ENCODE measurements around the gene KBTBD3.

The KBTBD3 gene

GRCh38 chr11:106049727-106050476, 27.2 kb downstream of the KBTBD3 start:
- Histone ChIP-seq H3K36me3 (ENCODE audit: control insufficient read depth, insufficient read depth, low read length) (no peaks in the 10 kb centered on the region), H3K27me3 (ENCODE audit: control insufficient read depth, insufficient read depth, low read length) (no peaks in the 10 kb centered on the region), H3K4me1 (ENCODE audit: control insufficient read depth, insufficient read depth, low read length) (no peaks in the 10 kb centered on the region), H3K27ac (ENCODE audit: low read depth, low read length) (no peak overlapping the region), H3K9ac (ENCODE audit: low read length) (no peak overlapping the region), H3K4me3 (ENCODE audit: low read length) (no peak overlapping the region)

- no peak overlapping the region for H3K4me3 ChIP-seq (ENCODE audit: low read length)
These were observed 29.5 kb downstream of the KBTBD3 start for GRCh38 chr11:106047631-106048030.

GRCh38 chr11:106043540-106043939, 33.6 kb downstream of the KBTBD3 start:
- no peaks in the 10 kb centered on the region for H3K4me1 ChIP-seq (ENCODE audit: control insufficient read depth, insufficient read depth, low read length)
- no peak overlapping the region for H3K27ac ChIP-seq (ENCODE audit: low read depth, low read length)
- H3K9ac ChIP-seq (ENCODE audit: low read length) = no peak overlapping the region
- H3K27me3 ChIP-seq (ENCODE audit: control insufficient read depth, insufficient read depth, low read length) = no peaks in the 10 kb centered on the region
- H3K4me3 ChIP-seq (ENCODE audit: low read length) = no peak overlapping the region
- H3K36me3 ChIP-seq (ENCODE audit: control insufficient read depth, insufficient read depth, low read length) = no peaks in the 10 kb centered on the region

More at GRCh38 chr11:106047631-106048030, 29.5 kb downstream of the KBTBD3 start:
- H3K4me1 ChIP-seq (ENCODE audit: control insufficient read depth, insufficient read depth, low read length) = no peaks in the 10 kb centered on the region
- H3K9ac ChIP-seq (ENCODE audit: low read length) = no peak overlapping the region
- no peaks in the 10 kb centered on the region for H3K36me3 ChIP-seq (ENCODE audit: control insufficient read depth, insufficient read depth, low read length)
- no peak overlapping the region for H3K27ac ChIP-seq (ENCODE audit: low read depth, low read length)
- no peaks in the 10 kb centered on the region for H3K27me3 ChIP-seq (ENCODE audit: control insufficient read depth, insufficient read depth, low read length)

GRCh38 chr11:106032861-106033260, 44.3 kb downstream of the KBTBD3 start:
- no peak overlapping the region for H3K9ac ChIP-seq (ENCODE audit: low read length)
- H3K4me1 ChIP-seq (ENCODE audit: control insufficient read depth, insufficient read depth, low read length) = no peaks in the 10 kb centered on the region
- H3K27me3 ChIP-seq (ENCODE audit: control insufficient read depth, insufficient read depth, low read length) = no peaks in the 10 kb centered on the region
- no peaks in the 10 kb centered on the region for H3K36me3 ChIP-seq (ENCODE audit: control insufficient read depth, insufficient read depth, low read length)
- no peak overlapping the region for H3K4me3 ChIP-seq (ENCODE audit: low read length)
- H3K27ac ChIP-seq (ENCODE audit: low read depth, low read length) = no peak overlapping the region

GRCh38 chr11:106031936-106032335, 45.2 kb downstream of the KBTBD3 start:
- H3K4me3 ChIP-seq (ENCODE audit: low read length) = no peak overlapping the region
- no peaks in the 10 kb centered on the region for H3K36me3 ChIP-seq (ENCODE audit: control insufficient read depth, insufficient read depth, low read length)
- H3K27me3 ChIP-seq (ENCODE audit: control insufficient read depth, insufficient read depth, low read length) = no peaks in the 10 kb centered on the region
- H3K4me1 ChIP-seq (ENCODE audit: control insufficient read depth, insufficient read depth, low read length) = no peaks in the 10 kb centered on the region
- H3K9ac ChIP-seq (ENCODE audit: low read length) = no peak overlapping the region
- H3K27ac ChIP-seq (ENCODE audit: low read depth, low read length) = no peak overlapping the region

GRCh38 chr11:106031202-106031810, 45.8 kb downstream of the KBTBD3 start:
- Histone ChIP-seq H3K4me1 (ENCODE audit: control insufficient read depth, insufficient read depth, low read length) (no peaks in the 10 kb centered on the region), H3K4me3 (ENCODE audit: low read length) (no peak overlapping the region), H3K9ac (ENCODE audit: low read length) (no peak overlapping the region), H3K27ac (ENCODE audit: low read depth, low read length) (no peak overlapping the region), H3K36me3 (ENCODE audit: control insufficient read depth, insufficient read depth, low read length) (no peaks in the 10 kb centered on the region), H3K27me3 (ENCODE audit: control insufficient read depth, insufficient read depth, low read length) (no peaks in the 10 kb centered on the region)

- H3K27me3 ChIP-seq (ENCODE audit: control insufficient read depth, insufficient read depth, low read length) = no peaks in the 10 kb centered on the region
- no peak overlapping the region for H3K27ac ChIP-seq (ENCODE audit: low read depth, low read length)
- no peaks in the 10 kb centered on the region for H3K36me3 ChIP-seq (ENCODE audit: control insufficient read depth, insufficient read depth, low read length)
- no peaks in the 10 kb centered on the region for H3K4me1 ChIP-seq (ENCODE audit: control insufficient read depth, insufficient read depth, low read length)
- H3K4me3 ChIP-seq (ENCODE audit: low read length) = no peak overlapping the region
- no peak overlapping the region for H3K9ac ChIP-seq (ENCODE audit: low read length)
These were observed 46.5 kb downstream of the KBTBD3 start for GRCh38 chr11:106030609-106031008.

GRCh38 chr11:106022795-106023275, 54.3 kb downstream of the KBTBD3 start:
- Histone ChIP-seq H3K4me1 (ENCODE audit: control insufficient read depth, insufficient read depth, low read length) (peaks cover 7% of the 10 kb centered on the region), H3K4me3 (ENCODE audit: low read length) (peak overlapping the region; percentile 94), H3K27ac (ENCODE audit: low read depth, low read length) (peak overlapping the region; percentile 83), H3K9ac (ENCODE audit: low read length) (no peak overlapping the region), H3K27me3 (ENCODE audit: control insufficient read depth, insufficient read depth, low read length) (no peaks in the 10 kb centered on the region), H3K36me3 (ENCODE audit: control insufficient read depth, insufficient read depth, low read length) (no peaks in the 10 kb centered on the region)

- Histone ChIP-seq H3K36me3 (ENCODE audit: control insufficient read depth, insufficient read depth, low read length) (no peaks in the 10 kb centered on the region), H3K4me3 (ENCODE audit: low read length) (peak within 1 kb of the TSS; percentile 94), H3K27ac (ENCODE audit: low read depth, low read length) (peak within 1 kb of the TSS; percentile 83), H3K9ac (ENCODE audit: low read length) (peak within 1 kb of the TSS; percentile 66), H3K4me1 (ENCODE audit: control insufficient read depth, insufficient read depth, low read length) (peaks cover 7% of the 10 kb centered on the region), H3K27me3 (ENCODE audit: control insufficient read depth, insufficient read depth, low read length) (no peaks in the 10 kb centered on the region)
These were observed 55.0 kb downstream of the KBTBD3 start, which contains the start of gene MSANTD4 for GRCh38 chr11:106021967-106022794. MSANTD4 (minus strand) TSS chr11:106022240; CDS start chr11:106010917, 11,323 bp downstream.

- Histone ChIP-seq H3K4me1 (ENCODE audit: control insufficient read depth, insufficient read depth, low read length) (peaks cover 7% of the 10 kb centered on the region), H3K27ac (ENCODE audit: low read depth, low read length) (peak overlapping the region; percentile 82), H3K36me3 (ENCODE audit: control insufficient read depth, insufficient read depth, low read length) (no peaks in the 10 kb centered on the region), H3K27me3 (ENCODE audit: control insufficient read depth, insufficient read depth, low read length) (no peaks in the 10 kb centered on the region), H3K9ac (ENCODE audit: low read length) (peak overlapping the region; percentile 66), H3K4me3 (ENCODE audit: low read length) (peak overlapping the region; percentile 94)
These were observed 55.8 kb downstream of the KBTBD3 start for GRCh38 chr11:106021181-106021966.

- Histone ChIP-seq H3K9ac (ENCODE audit: low read length) (no peak overlapping the region), H3K36me3 (ENCODE audit: control insufficient read depth, insufficient read depth, low read length) (no peaks in the 10 kb centered on the region), H3K27me3 (ENCODE audit: control insufficient read depth, insufficient read depth, low read length) (no peaks in the 10 kb centered on the region), H3K4me3 (ENCODE audit: low read length) (no peak overlapping the region), H3K4me1 (ENCODE audit: control insufficient read depth, insufficient read depth, low read length) (peaks cover 7% of the 10 kb centered on the region), H3K27ac (ENCODE audit: low read depth, low read length) (no peak overlapping the region)
These were observed 60.1 kb downstream of the KBTBD3 start for GRCh38 chr11:106017093-106017492.
